WERI-Rb-1 (cell line): ENCODE results near the gene CHAT.

Experiments used
- DNase-seq: peaks from one replicate; pipeline ENCODE4 v3.0.0-alpha.2; 2020
- H3K27ac ChIP-seq: fragments of 250-450 bp; sonication (Bioruptor Pico); 2 replicates; pipeline ENCODE4 v1.5.1; 2020; ENCODE audit warnings: mild to moderate bottlenecking, moderate library complexity
- H3K27me3 ChIP-seq: fragments of 250-450 bp; sonication (Bioruptor Pico); 2 replicates; pipeline ENCODE4 v1.5.1; 2021; ENCODE audit warnings: mild to moderate bottlenecking, low read depth, moderate library complexity; ENCODE audit not compliant: insufficient read depth, severe bottlenecking
- H3K36me3 ChIP-seq: fragments of 250-450 bp; sonication (Bioruptor Pico); 2 replicates; pipeline ENCODE4 v1.5.1; 2020; ENCODE audit warnings: mild to moderate bottlenecking, moderate library complexity
- H3K4me3 ChIP-seq: 2 replicates; pipeline ENCODE4 v1.5.1; 2011; ENCODE audit warnings: low read depth, mild to moderate bottlenecking, control low read depth, low read length
- H3K9me3 ChIP-seq: fragments of 250-450 bp; sonication (Bioruptor Pico); 2 replicates; pipeline ENCODE4 v1.5.1; 2021; ENCODE audit warnings: mild to moderate bottlenecking, moderate library complexity; ENCODE audit not compliant: severe bottlenecking
- CTCF ChIP-seq: IDR thresholded peaks from 2 replicates; pipeline ENCODE4 v1.5.1; 2011; ENCODE audit warnings: low read depth, mild to moderate bottlenecking, control low read depth, inconsistent platforms, low read length

CHAT gene

GRCh38 chr10:49613882-49614241, at the start of gene CHAT:
Gene CHAT (plus strand): TSS chr10:49614037. CDS start chr10:49614190, 153 bp downstream.
- Histone ChIP-seq H3K36me3 (no peaks in the 10 kb centered on the region), H3K4me3 (no peak within 1 kb of the TSS), H3K27me3 (no peaks in the 10 kb centered on the region), H3K9me3 (no peaks in the 10 kb centered on the region), H3K27ac (no peak within 1 kb of the TSS)
- no peak for DNase-seq
- TF ChIP-seq CTCF, result no peak

- TF ChIP-seq CTCF, result no peak
- Histone ChIP-seq H3K27ac (no peak overlapping the region), H3K9me3 (no peaks in the 10 kb centered on the region), H3K27me3 (no peaks in the 10 kb centered on the region), H3K4me3 (no peak overlapping the region), H3K36me3 (no peaks in the 10 kb centered on the region)
- no peak for DNase-seq
Observed at GRCh38 chr10:49564461-49565009, 49.3 kb upstream of the CHAT start.

- DNase-seq, result no peak
- Histone ChIP-seq H3K27ac (no peak overlapping the region), H3K9me3 (no peaks in the 10 kb centered on the region), H3K36me3 (no peaks in the 10 kb centered on the region), H3K27me3 (no peaks in the 10 kb centered on the region), H3K4me3 (no peak overlapping the region)
- no peak for TF ChIP-seq CTCF
Observed at GRCh38 chr10:49567810-49568209, 46.0 kb upstream of the CHAT start.

- no peaks in the 10 kb centered on the region for H3K9me3 ChIP-seq
- no peak for TF ChIP-seq CTCF
- H3K4me3 ChIP-seq, result no peak overlapping the region
- H3K36me3 ChIP-seq, result no peaks in the 10 kb centered on the region
- no peak overlapping the region for H3K27ac ChIP-seq
- no peaks in the 10 kb centered on the region for H3K27me3 ChIP-seq
- no peak for DNase-seq
Observed at GRCh38 chr10:49568235-49568634, 45.6 kb upstream of the CHAT start.

- no peaks in the 10 kb centered on the region for H3K9me3 ChIP-seq
- no peak for TF ChIP-seq CTCF
- no peaks in the 10 kb centered on the region for H3K27me3 ChIP-seq
- H3K36me3 ChIP-seq, result no peaks in the 10 kb centered on the region
- no peak overlapping the region for H3K4me3 ChIP-seq
- no peak overlapping the region for H3K27ac ChIP-seq
- no peak for DNase-seq
Observed at GRCh38 chr10:49569031-49569631, 44.7 kb upstream of the CHAT start.

- no peaks in the 10 kb centered on the region for H3K9me3 ChIP-seq
- DNase-seq, result no peak
- no peak overlapping the region for H3K4me3 ChIP-seq
- no peaks in the 10 kb centered on the region for H3K27me3 ChIP-seq
- TF ChIP-seq CTCF, result no peak
- no peaks in the 10 kb centered on the region for H3K36me3 ChIP-seq
- H3K27ac ChIP-seq, result no peak overlapping the region
Observed at GRCh38 chr10:49571388-49571787, 42.4 kb upstream of the CHAT start.
